ENCODE results near the gene PADI4.

Gene PADI4, protein sequence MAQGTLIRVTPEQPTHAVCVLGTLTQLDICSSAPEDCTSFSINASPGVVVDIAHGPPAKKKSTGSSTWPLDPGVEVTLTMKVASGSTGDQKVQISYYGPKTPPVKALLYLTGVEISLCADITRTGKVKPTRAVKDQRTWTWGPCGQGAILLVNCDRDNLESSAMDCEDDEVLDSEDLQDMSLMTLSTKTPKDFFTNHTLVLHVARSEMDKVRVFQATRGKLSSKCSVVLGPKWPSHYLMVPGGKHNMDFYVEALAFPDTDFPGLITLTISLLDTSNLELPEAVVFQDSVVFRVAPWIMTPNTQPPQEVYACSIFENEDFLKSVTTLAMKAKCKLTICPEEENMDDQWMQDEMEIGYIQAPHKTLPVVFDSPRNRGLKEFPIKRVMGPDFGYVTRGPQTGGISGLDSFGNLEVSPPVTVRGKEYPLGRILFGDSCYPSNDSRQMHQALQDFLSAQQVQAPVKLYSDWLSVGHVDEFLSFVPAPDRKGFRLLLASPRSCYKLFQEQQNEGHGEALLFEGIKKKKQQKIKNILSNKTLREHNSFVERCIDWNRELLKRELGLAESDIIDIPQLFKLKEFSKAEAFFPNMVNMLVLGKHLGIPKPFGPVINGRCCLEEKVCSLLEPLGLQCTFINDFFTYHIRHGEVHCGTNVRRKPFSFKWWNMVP

GRCh38 chr1:17307946-17308345 lies at the start of gene PADI4:
TSS of gene PADI4 (plus strand) at chr1:17308197. CDS start at chr1:17308223, 26 bp downstream.
- no peak for DNase-seq (ENCODE audit: low read depth in 3 of 3, low spot score in 1 of 3)

DNA sequence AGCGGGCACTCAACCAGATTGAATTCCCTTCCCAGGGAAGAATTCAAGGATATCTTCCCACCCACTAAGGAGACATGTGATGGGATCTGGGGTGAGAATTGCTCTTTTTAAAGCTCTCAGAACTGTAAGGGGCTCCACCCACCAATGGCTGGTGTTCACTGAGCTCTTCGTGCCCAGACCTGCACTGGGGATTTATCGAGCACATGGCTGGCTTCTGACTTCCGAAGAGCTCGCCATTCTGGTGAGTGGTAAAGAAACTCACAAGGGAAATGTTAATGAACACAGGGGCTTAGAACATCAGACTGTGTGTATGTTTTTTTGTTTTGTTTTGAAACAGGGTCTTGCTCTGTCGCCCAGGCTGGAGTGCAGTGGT lies 49.3 kb upstream of the PADI4 start:
- no peak for DNase-seq (ENCODE audit: low read depth in 3 of 3, low spot score in 1 of 3)

DNA sequence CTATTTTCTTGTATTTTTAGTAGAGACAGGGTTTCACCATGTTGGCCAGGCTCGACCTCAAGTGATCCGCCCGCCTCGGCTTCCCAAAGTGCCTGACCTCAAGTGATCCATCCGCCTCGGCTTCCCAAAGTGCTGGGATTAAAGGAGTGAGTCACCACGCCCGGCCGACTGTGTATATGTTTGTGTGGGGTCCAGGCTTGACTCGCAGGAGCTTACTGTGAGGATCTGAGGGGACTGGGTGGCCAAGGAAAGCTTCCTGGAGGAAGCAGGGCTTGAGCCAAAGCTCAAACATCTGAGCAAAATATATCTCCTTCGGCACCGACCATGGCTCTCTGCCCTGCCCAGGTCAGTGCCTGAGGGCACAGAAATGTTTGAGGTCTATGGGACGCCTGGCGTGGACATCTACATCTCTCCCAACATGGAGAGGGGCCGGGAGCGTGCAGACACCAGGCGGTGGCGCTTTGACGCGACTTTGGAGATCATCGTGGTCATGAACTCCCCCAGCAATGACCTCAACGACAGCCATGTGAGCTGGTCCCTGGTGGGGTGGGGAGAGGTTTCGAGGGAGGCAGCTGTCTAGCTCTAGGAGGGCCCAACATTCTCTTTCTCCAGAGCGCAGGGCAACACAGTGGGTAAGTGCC lies 48.6 kb upstream of the PADI4 start:
- no peak for DNase-seq (ENCODE audit: low read depth in 3 of 3, low spot score in 1 of 3)

- no peak for DNase-seq (ENCODE audit: low read depth in 3 of 3, low spot score in 1 of 3)
Measured at GRCh38 chr1:17260264-17260663, 47.7 kb upstream of the PADI4 start.

DNA sequence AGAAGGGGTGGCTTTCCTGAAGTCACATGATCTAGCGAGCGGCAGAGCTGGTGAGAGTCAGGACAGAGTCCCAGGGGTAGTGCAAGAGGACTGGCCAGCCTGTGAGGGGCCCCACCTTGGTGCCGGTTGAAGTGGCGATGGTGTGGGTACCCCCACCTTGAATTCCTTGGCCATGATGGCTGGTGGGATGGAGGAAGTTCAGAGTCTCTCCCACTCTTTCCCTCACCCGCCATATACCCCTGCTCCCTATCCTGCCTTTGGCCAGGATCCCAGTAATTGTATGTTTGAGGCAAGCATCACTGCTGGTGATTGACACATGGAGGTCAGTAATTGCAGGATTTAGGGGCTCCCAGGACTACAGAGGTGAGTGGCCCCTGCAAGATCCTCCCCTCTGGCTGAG lies 47.3 kb upstream of the PADI4 start:
- DNase-seq (ENCODE audit: low read depth in 3 of 3, low spot score in 1 of 3): no peak

- no peak for DNase-seq (ENCODE audit: low read depth in 3 of 3, low spot score in 1 of 3)
Measured at GRCh38 chr1:17263936-17264335, 44.1 kb upstream of the PADI4 start.

GRCh38 chr1:17264470-17264869 lies 43.5 kb upstream of the PADI4 start:
- DNase-seq (ENCODE audit: low read depth in 3 of 3, low spot score in 1 of 3): no peak

GRCh38 chr1:17265162-17265561 lies 42.8 kb upstream of the PADI4 start:
- DNase-seq (ENCODE audit: low read depth in 3 of 3, low spot score in 1 of 3): no peak

GRCh38 chr1:17265950-17266349 lies 42.0 kb upstream of the PADI4 start:
- DNase-seq (ENCODE audit: low read depth in 3 of 3, low spot score in 1 of 3): no peak

- no peak for DNase-seq (ENCODE audit: low read depth in 3 of 3, low spot score in 1 of 3)
Measured at GRCh38 chr1:17270891-17271765, 36.9 kb upstream of the PADI4 start.

GRCh38 chr1:17272066-17272465 lies 35.9 kb upstream of the PADI4 start:
- DNase-seq (ENCODE audit: low read depth in 3 of 3, low spot score in 1 of 3): no peak

GRCh38 chr1:17272646-17273045 lies 35.4 kb upstream of the PADI4 start:
- DNase-seq (ENCODE audit: low read depth in 3 of 3, low spot score in 1 of 3): no peak

GRCh38 chr1:17273096-17273495 lies 34.9 kb upstream of the PADI4 start:
- no peak for DNase-seq (ENCODE audit: low read depth in 3 of 3, low spot score in 1 of 3)

DNA sequence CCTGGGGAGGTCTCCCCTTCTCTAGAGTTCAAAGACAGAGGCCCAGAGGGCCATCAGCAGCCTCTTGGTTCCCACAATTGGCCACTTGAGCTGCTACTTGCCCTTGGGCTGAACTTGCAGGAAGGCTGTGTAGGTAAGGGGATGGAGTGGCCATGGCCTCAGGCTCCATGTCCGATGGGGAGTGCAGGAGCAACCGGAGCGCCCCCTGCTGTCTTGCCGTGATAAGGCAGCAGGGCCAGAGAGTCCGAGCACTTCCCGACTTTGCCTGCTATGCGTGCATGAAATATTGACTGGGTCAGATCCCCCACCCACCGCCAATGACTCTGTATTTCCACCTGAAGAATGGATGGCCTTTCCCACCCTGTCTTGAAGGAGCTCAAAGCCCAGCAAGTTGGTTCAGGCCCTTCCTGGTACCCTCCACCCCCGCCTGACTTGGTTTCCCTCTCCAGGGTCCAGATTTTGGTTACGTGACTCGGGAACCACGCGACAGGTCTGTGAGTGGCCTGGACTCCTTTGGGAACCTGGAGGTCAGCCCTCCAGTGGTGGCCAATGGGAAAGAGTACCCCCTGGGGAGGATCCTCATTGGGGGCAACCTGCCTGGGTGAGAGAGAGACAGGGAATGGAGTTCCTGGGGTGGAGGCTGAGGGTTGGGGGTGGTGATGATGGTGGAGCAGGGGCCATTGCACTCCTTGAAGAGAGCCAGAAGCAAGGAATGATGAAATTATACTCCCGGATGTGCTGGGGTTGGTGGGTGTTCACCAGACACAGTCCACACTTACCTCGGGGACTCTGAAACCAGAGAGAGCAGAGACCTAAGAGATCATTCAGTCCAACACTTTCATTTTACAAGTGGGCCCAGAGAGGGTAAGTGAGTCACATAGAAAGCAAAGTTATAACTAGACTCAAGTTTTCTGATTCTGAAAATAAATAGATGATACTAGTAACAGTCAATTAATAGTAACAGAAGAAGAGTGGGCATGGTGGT lies 33.5 kb upstream of the PADI4 start:
- DNase-seq (ENCODE audit: low read depth in 3 of 3, low spot score in 1 of 3): peak in 1 of 3 donors; percentile 6

- no peak for DNase-seq (ENCODE audit: low read depth in 3 of 3, low spot score in 1 of 3)
Measured at GRCh38 chr1:17276568-17276967, 31.4 kb upstream of the PADI4 start.

DNA sequence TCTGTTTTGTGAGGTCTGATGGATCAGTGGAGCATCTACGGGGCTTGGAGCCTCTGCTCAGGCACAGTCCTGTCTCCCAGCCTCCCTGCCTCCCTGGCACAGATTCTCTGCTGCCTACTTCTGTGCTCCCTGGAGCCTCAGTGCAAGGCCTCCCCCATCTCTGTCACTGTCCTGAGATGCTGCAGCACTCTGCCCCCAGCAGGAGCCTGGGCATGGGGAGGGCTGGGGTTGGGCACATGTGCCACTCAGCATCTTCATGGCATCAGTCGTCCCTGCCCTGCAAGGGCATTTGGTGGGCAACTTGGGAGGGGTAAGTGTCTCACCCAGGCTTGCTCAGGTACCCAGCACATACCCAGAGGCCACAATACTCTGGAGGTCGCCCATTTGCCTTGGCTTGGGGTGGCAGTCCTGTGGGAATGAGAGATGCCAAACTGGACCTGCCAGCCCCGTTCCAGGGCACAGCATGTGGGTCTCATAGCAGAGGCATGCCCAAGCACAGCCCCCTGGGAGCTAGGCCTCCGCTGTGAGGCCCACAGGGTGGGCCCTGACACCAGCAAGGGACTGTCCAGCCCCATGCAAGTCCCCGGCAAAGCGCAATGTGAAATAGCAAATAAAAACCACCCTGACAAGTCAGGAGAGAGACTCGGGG lies 30.4 kb upstream of the PADI4 start:
- no peak for DNase-seq (ENCODE audit: low read depth in 3 of 3, low spot score in 1 of 3)

DNA sequence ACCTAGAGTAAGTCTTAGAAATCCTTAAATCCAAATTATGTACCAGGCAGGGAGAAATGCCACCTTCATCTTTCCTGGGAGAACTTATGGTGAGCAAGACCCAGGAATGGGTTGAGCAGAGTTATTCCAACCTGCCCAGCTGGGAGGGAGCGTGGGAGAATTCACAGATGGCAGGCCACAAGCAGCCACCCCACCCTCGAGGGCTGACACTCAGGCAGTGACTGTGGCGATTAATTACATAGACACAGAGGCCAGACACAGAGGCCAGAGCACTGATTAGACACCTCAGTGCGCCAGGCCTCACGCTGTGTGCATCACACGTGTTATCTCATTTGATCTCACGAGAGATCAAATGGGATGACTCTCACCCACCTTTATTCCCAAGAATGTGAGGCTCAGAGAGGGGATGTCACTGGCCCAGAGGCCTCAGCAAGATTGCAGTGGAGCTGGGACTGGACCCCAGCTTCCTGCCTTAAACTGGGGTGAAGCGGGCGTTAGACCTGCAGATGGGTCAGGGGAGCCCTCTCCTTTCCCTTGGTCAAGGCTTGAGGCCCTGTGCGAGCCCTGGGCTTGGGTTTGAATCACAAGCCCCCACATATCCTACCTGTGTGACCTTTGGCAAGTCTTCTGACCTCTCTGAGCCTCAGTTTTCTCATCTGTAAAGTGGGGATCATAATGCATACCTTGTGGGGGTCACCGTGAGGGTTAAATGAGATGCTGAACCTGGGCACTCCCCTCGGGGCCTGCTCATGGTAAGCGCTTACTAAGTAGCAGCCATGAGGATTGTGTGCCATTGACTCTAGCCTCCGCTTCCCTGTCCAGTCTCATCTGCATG lies 28.8 kb upstream of the PADI4 start:
- DNase-seq (ENCODE audit: low read depth in 3 of 3, low spot score in 1 of 3): no peak

- DNase-seq (ENCODE audit: low read depth in 3 of 3, low spot score in 1 of 3): no peak
Measured at GRCh38 chr1:17280436-17280835, 27.6 kb upstream of the PADI4 start.

GRCh38 chr1:17280894-17281293 lies 27.1 kb upstream of the PADI4 start:
- no peak for DNase-seq (ENCODE audit: low read depth in 3 of 3, low spot score in 1 of 3)
